GM23338 (cell line): ENCODE measurements around the gene NIN. TPM values are rescaled to one million over a fixed set of nuclear protein-coding genes. Genes with fewer than 3 reads are reported as not detected.
A peak's percentile ranks its signal among the peaks of the same experiment; 100 is the strongest.

Experiments used
- ATAC-seq: fragments of 200-7000 bp; cut with Tn5 transposase; 3 replicates; pipeline ENCODE4 v1.9.1; 2020
- DNase-seq: peaks from one replicate; pipeline ENCODE4 v3.0.0-alpha.2; 2015; ENCODE audit warnings: low spot score
- H2AFZ ChIP-seq: fragments of 200-600 bp; sonication (generic); 2 replicates; pipeline ENCODE4 v1.8.0; 2016; ENCODE audit warnings: antibody characterized with exemption, mild to moderate bottlenecking, moderate library complexity
- H3F3A ChIP-seq: fragments of 200-600 bp; sonication (generic); replicated peaks from 2 replicates; pipeline ENCODE4 v1.8.0; 2017; ENCODE audit warnings: antibody characterized with exemption, mixed run types, low read depth
- H3K27ac ChIP-seq: fragments of 200-600 bp; sonication (generic); 2 replicates; pipeline ENCODE4 v1.6.1; 2016; ENCODE audit warnings: low read depth
- H3K27me3 ChIP-seq: fragments of 200-600 bp; sonication (generic); 2 replicates; pipeline ENCODE4 v1.8.0; 2016; ENCODE audit warnings: mild to moderate bottlenecking, mixed run types, moderate library complexity; ENCODE audit not compliant: insufficient read depth
- H3K36me3 ChIP-seq: fragments of 200-600 bp; sonication (generic); 2 replicates; pipeline ENCODE4 v1.8.0; 2016; ENCODE audit warnings: mild to moderate bottlenecking; ENCODE audit not compliant: insufficient read depth
- H3K4me1 ChIP-seq: fragments of 200-600 bp; sonication (generic); 2 replicates; pipeline ENCODE4 v1.8.0; 2016; ENCODE audit warnings: mild to moderate bottlenecking, moderate library complexity; ENCODE audit not compliant: insufficient read depth
- H3K4me2 ChIP-seq: fragments of 200-600 bp; sonication (generic); 2 replicates; pipeline ENCODE4 v1.7.1; 2017; ENCODE audit warnings: mixed run types
- H3K4me3 ChIP-seq: fragments of 200-600 bp; sonication (generic); 2 replicates; pipeline ENCODE4 v1.6.1; 2016; ENCODE audit warnings: mixed run types
- H3K79me2 ChIP-seq: fragments of 200-600 bp; sonication (generic); replicated peaks from 2 replicates; pipeline ENCODE4 v1.8.0; 2017; ENCODE audit warnings: mild to moderate bottlenecking; ENCODE audit not compliant: insufficient read depth
- H3K9me2 ChIP-seq: fragments of 200-600 bp; sonication (generic); 2 replicates; pipeline ENCODE4 v1.8.0; 2017; ENCODE audit not compliant: insufficient read depth
- H4K20me1 ChIP-seq: fragments of 200-600 bp; sonication (generic); replicated peaks from 2 replicates; pipeline ENCODE4 v1.8.0; 2017; ENCODE audit warnings: mild to moderate bottlenecking; ENCODE audit not compliant: insufficient read depth
- H3K27ac Mint-ChIP-seq: 2 replicates; pipeline ENCODE4 v1.8.0; 2020; ENCODE audit warnings: inconsistent platforms, mild to moderate bottlenecking, moderate library complexity, mixed read lengths
- H3K27me3 Mint-ChIP-seq: 3 replicates; pipeline ENCODE4 v1.8.0; 2022; ENCODE audit warnings: low read depth, mild to moderate bottlenecking, moderate library complexity, mixed read lengths, inconsistent platforms; ENCODE audit not compliant: insufficient read depth, poor library complexity
- H3K36me3 Mint-ChIP-seq: 3 replicates; pipeline ENCODE4 v1.8.0; 2021; ENCODE audit warnings: low read depth, mild to moderate bottlenecking, inconsistent platforms, moderate library complexity, mixed read lengths
- H3K4me1 Mint-ChIP-seq: 3 replicates; pipeline ENCODE4 v1.8.0; 2020; ENCODE audit warnings: mild to moderate bottlenecking, inconsistent platforms, mixed read lengths
- H3K4me3 Mint-ChIP-seq: 3 replicates; pipeline ENCODE4 v1.8.0; 2021; ENCODE audit warnings: moderate library complexity, mild to moderate bottlenecking, inconsistent platforms, mixed read lengths
- H3K9me3 Mint-ChIP-seq: 3 replicates; pipeline ENCODE4 v1.8.0; 2020; ENCODE audit warnings: moderate library complexity, mild to moderate bottlenecking, inconsistent platforms, mixed read lengths
- CTCF ChIP-seq, 2 experiments: fragments of 200-600 bp in 1 of 2; sonication (generic) in 1 of 2; conservative IDR thresholded peaks; 2 replicates each; pipeline versions ENCODE4 v1.5.1 to v1.6.1; 2016 to 2017; ENCODE audit warnings: antibody characterized with exemption in 2 of 2, low read depth in 2 of 2, mild to moderate bottlenecking in 2 of 2, moderate library complexity in 1 of 2
- EZH2phosphoT487 ChIP-seq: fragments of 200-600 bp; sonication (generic); IDR thresholded peaks from one replicate; pipeline ENCODE4 v1.8.1; 2018; ENCODE audit warnings: antibody characterized with exemption; ENCODE audit not compliant: unreplicated experiment
- JUNB ChIP-seq: IDR thresholded peaks from one replicate; pipeline ENCODE4 v1.6.1; 2016; ENCODE audit warnings: antibody characterized with exemption; ENCODE audit not compliant: unreplicated experiment
- NANOG ChIP-seq: IDR thresholded peaks from 2 replicates; pipeline ENCODE4 v1.6.1; 2016; ENCODE audit warnings: antibody characterized with exemption, borderline replicate concordance
- POLR2AphosphoS5 ChIP-seq: IDR thresholded peaks from 2 replicates; pipeline ENCODE4 v1.6.1; 2016; ENCODE audit warnings: antibody characterized with exemption, low read depth
- STAT1 ChIP-seq: IDR thresholded peaks from one replicate; pipeline ENCODE4 v1.6.1; 2016; ENCODE audit warnings: antibody characterized with exemption; ENCODE audit not compliant: unreplicated experiment
- ZNF114 ChIP-seq: fragments of 250-450 bp; sonication (Bioruptor Pico); IDR thresholded peaks from 2 replicates; pipeline ENCODE4 v1.5.0; 2020; ENCODE audit warnings: mild to moderate bottlenecking, moderate library complexity
- ZNF331 ChIP-seq: fragments of 250-450 bp; sonication (Bioruptor Pico); IDR thresholded peaks from 2 replicates; pipeline ENCODE4 v1.5.0; 2020; ENCODE audit warnings: low read depth, mild to moderate bottlenecking, moderate library complexity
- polyA plus RNA-seq: library from polyadenylated mRNA; unstranded; fragments of >200 nt; fragmentation: Nextera tagmentation; extraction: Ambion mirVana; gene quantifications from 2 replicates; pipeline ENCODE4 v1.2.1, GENCODE V29; 2016
- total RNA-seq: library from RNA; depleted of rRNA; stranded (reverse); fragments of >200 nt; shearing (Covaris generic); gene quantifications from 2 replicates; pipeline ENCODE4 v1.2.3, GENCODE V29; 2014
- TF ChIP-seq, protein P1 (sequence below): IDR thresholded peaks from 2 replicates; pipeline ENCODE4 v1.6.1; 2016; ENCODE audit warnings: antibody characterized with exemption
- TF ChIP-seq, protein P2 (sequence below): fragments of 250-450 bp; sonication (Bioruptor Pico); IDR thresholded peaks from 2 replicates; pipeline ENCODE4 v1.5.0; 2020; ENCODE audit warnings: mild to moderate bottlenecking, moderate library complexity

NIN gene
- total and polyA plus RNA-seq, 2 experiments from 2014 or later, result 7.4 to 17.4 TPM

DNA sequence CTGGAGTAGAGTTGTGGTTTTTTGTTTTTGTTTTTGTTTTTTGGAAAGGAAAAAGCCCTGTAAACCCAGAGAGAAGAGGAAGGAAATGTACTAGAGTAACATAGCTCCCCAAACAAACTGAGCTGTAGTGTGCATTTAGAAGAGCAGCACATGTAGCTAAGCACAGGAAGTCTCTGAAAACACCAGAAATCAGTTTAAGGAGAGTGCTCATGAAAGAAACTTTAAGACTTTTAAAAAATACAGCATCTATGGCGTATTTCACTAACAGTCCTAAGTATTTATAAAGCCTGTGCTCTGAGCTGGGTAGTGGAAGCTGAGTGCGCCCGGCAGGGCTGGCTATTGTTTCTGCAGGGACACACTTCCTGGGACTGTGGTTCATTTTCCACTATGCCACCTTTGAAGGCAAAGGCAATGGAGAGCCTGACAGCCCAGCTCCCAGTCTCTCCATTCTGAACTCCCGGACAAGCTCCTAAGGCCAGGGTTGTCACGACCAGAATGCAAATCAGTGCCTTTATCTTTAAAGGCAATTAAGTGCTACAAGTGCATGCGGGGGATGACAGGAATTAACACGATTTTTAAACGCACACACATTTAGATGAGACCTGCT, 45.4 kb downstream of the NIN start (continued):
- TF ChIP-seq CTCF (conservative IDR thresholded peaks at IDR 0.05; ENCODE audit: low read depth in 2 of 2), result no peak
- TF ChIP-seq ZNF331 (CRISPR knock-in tag), result no peak
- TF ChIP-seq, protein P1, sequence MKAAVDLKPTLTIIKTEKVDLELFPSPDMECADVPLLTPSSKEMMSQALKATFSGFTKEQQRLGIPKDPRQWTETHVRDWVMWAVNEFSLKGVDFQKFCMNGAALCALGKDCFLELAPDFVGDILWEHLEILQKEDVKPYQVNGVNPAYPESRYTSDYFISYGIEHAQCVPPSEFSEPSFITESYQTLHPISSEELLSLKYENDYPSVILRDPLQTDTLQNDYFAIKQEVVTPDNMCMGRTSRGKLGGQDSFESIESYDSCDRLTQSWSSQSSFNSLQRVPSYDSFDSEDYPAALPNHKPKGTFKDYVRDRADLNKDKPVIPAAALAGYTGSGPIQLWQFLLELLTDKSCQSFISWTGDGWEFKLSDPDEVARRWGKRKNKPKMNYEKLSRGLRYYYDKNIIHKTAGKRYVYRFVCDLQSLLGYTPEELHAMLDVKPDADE, result no peak

- no peak overlapping the region for H3K27ac ChIP-seq
- H2AFZ ChIP-seq, result peak overlapping the region; percentile 28; the same call in 1 of the 2 replicates
- H3K9me2 ChIP-seq, result no peaks in the 10 kb centered on the region
- no peak overlapping the region for H3K4me3 ChIP-seq
- no peaks in the 10 kb centered on the region for H3K36me3 ChIP-seq
- peaks cover 26% of the 10 kb centered on the region for H3K4me1 ChIP-seq
- H3K27me3 Mint-ChIP-seq, result no peaks in the 10 kb centered on the region
- H4K20me1 ChIP-seq, result no peaks in the 10 kb centered on the region
- peaks cover 33% of the 10 kb centered on the region for H3K4me1 Mint-ChIP-seq
- H3K4me3 Mint-ChIP-seq, result no peak overlapping the region
- H3K79me2 ChIP-seq, result no peaks in the 10 kb centered on the region
- H3K36me3 Mint-ChIP-seq, result no peaks in the 10 kb centered on the region; the same call in 2 of the 3 replicates
- DNase-seq, result no peak
- H3K27ac Mint-ChIP-seq, result no peak overlapping the region
- H3K9me3 Mint-ChIP-seq, result no peaks in the 10 kb centered on the region
- no peaks in the 10 kb centered on the region for H3K27me3 ChIP-seq
- H3F3A ChIP-seq, result no peaks in the 10 kb centered on the region
- H3K4me2 ChIP-seq, result 0 out of 2 replicates have a peak overlapping the region, but pooled peaks have one; percentile 30
- ATAC-seq, result no peak
- TF ChIP-seq ZNF114 (CRISPR knock-in tag) (no peak), POLR2AphosphoS5 (no peak), NANOG (no peak), EZH2phosphoT487 (no peak), STAT1 (no peak), JUNB (no peak)
- TF ChIP-seq, protein P2, sequence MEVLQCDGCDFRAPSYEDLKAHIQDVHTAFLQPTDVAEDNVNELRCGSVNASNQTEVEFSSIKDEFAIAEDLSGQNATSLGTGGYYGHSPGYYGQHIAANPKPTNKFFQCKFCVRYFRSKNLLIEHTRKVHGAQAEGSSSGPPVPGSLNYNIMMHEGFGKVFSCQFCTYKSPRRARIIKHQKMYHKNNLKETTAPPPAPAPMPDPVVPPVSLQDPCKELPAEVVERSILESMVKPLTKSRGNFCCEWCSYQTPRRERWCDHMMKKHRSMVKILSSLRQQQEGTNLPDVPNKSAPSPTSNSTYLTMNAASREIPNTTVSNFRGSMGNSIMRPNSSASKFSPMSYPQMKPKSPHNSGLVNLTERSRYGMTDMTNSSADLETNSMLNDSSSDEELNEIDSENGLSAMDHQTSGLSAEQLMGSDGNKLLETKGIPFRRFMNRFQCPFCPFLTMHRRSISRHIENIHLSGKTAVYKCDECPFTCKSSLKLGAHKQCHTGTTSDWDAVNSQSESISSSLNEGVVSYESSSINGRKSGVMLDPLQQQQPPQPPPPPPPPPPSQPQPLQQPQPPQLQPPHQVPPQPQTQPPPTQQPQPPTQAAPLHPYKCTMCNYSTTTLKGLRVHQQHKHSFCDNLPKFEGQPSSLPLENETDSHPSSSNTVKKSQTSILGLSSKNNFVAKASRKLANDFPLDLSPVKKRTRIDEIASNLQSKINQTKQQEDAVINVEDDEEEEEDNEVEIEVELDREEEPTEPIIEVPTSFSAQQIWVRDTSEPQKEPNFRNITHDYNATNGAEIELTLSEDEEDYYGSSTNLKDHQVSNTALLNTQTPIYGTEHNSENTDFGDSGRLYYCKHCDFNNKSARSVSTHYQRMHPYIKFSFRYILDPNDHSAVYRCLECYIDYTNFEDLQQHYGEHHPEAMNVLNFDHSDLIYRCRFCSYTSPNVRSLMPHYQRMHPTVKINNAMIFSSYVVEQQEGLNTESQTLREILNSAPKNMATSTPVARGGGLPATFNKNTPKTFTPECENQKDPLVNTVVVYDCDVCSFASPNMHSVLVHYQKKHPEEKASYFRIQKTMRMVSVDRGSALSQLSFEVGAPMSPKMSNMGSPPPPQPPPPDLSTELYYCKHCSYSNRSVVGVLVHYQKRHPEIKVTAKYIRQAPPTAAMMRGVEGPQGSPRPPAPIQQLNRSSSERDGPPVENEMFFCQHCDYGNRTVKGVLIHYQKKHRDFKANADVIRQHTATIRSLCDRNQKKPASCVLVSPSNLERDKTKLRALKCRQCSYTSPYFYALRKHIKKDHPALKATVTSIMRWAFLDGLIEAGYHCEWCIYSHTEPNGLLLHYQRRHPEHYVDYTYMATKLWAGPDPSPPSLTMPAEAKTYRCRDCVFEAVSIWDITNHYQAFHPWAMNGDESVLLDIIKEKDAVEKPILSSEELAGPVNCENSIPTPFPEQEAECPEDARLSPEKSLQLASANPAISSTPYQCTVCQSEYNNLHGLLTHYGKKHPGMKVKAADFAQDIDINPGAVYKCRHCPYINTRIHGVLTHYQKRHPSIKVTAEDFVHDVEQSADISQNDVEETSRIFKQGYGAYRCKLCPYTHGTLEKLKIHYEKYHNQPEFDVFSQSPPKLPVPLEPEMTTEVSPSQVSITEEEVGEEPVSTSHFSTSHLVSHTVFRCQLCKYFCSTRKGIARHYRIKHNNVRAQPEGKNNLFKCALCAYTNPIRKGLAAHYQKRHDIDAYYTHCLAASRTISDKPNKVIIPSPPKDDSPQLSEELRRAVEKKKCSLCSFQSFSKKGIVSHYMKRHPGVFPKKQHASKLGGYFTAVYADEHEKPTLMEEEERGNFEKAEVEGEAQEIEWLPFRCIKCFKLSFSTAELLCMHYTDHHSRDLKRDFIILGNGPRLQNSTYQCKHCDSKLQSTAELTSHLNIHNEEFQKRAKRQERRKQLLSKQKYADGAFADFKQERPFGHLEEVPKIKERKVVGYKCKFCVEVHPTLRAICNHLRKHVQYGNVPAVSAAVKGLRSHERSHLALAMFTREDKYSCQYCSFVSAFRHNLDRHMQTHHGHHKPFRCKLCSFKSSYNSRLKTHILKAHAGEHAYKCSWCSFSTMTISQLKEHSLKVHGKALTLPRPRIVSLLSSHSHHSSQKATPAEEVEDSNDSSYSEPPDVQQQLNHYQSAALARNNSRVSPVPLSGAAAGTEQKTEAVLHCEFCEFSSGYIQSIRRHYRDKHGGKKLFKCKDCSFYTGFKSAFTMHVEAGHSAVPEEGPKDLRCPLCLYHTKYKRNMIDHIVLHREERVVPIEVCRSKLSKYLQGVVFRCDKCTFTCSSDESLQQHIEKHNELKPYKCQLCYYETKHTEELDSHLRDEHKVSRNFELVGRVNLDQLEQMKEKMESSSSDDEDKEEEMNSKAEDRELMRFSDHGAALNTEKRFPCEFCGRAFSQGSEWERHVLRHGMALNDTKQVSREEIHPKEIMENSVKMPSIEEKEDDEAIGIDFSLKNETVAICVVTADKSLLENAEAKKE (CRISPR knock-in tag), result no peak
- TF ChIP-seq, protein P1, result no peak
Measured at GRCh38 chr14:50784683-50785456, 46.1 kb downstream of the NIN start.
